Testis (tissue), 2 donors: ENCODE measurements around the gene ATP4B.

Experiments
- POLR2A ChIP-seq: fragments of 450-650 bp; IDR thresholded peaks from one replicate; pipeline ENCODE4 v1.6.1; 2017; ENCODE audit warnings: antibody characterized with exemption, mild to moderate bottlenecking, moderate library complexity
- TF ChIP-seq, protein P1 (sequence below), 3 experiments: fragments of 450-650 bp in 2 of 3; fragments of 200-600 bp in 1 of 3; sonication (generic) in 1 of 3; IDR thresholded peaks; one replicate each; pipeline ENCODE4 v1.5.1; 2016 to 2019; ENCODE audit warnings: antibody characterized with exemption in 3 of 3, mild to moderate bottlenecking in 2 of 3, moderate library complexity in 1 of 3

DNA sequence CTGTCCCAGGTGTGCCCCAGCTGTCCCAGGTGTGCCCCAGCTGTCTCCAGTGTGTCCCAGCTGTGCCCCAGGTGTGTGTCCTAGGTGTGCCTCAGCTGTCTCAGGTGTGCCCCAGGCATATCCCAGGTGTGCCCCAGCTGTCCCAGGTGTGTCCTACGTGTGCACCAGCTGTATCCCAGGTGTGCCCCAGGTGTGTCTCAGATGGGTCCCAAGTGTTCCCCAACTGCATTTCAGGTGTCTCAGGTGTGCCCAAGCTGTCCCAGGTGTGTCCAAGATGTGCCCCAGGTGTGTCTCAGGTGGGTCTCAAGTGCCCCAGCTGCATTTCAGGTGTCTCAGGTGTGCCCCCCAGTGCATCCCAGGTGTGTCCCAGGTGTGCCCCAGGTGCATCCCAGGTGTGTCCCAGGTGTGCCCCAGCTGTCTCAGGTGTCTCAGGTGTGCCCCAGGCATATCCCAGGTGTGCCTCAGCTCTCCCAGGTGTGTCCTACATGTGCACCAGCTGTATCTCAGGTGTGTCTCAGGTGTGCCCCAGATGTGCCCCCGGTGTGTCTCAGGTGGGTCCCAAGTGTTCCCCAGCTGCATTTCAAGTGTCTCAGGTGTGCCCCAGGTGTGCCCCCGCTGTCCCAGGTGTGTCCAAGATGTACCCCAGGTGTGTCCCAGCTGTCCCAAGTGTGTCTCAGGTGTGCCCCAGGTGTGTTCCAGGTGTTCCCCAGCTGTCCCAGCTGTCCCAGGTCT lies 7.8 kb upstream of the ATP4B start:
- TF ChIP-seq, protein P1, sequence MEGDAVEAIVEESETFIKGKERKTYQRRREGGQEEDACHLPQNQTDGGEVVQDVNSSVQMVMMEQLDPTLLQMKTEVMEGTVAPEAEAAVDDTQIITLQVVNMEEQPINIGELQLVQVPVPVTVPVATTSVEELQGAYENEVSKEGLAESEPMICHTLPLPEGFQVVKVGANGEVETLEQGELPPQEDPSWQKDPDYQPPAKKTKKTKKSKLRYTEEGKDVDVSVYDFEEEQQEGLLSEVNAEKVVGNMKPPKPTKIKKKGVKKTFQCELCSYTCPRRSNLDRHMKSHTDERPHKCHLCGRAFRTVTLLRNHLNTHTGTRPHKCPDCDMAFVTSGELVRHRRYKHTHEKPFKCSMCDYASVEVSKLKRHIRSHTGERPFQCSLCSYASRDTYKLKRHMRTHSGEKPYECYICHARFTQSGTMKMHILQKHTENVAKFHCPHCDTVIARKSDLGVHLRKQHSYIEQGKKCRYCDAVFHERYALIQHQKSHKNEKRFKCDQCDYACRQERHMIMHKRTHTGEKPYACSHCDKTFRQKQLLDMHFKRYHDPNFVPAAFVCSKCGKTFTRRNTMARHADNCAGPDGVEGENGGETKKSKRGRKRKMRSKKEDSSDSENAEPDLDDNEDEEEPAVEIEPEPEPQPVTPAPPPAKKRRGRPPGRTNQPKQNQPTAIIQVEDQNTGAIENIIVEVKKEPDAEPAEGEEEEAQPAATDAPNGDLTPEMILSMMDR (IDR thresholded peaks at IDR 0.05), result no peak
- TF ChIP-seq POLR2A, result no peak
